Measurements from ENCODE around the gene MORC1.

Gene MORC1

DNA sequence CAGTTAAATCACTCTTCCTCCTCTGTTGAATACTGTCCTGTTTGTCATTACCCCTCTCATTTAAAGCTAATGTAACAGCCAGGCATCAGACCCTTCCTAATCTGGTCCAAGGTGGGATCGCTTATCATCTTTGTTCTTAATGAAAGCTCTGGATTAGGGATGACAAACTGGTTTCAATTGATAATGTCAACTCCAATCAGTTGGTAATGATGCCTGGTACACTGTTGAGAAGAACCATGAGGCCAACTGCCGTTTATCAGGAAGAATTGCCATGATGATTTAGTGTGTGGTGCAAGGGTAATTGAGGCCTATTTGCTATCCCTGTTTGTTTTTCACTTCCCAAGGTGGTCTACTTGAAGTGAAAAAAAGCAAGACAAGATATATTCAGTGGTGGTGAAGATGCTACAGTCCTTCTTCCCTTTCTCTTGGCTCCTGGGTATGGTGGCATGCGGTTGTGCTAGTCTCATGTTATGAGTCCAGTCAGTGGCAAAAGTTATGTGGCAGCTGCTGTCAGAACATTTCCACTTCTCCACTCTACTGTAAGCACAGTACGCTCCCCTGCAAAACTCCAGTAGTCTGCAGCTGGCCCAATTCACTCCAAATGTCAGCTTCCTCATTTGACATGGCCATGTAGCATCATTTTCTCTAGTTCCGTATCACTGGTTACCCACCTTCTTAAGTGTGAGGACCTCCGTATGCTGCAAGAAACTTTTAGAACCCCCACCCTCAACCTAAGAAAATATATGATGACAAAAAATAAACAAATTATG is 72.5 kb downstream of the MORC1 start:
- no peak overlapping the region for H3K9ac ChIP-seq (ENCODE audit: low read depth in 1 of 2, low read length in 2 of 2)
- H3K27ac ChIP-seq (ENCODE audit: low read depth, low read length): no peak overlapping the region
- H3K36me3 ChIP-seq (ENCODE audit: control insufficient read depth in 1 of 2, insufficient read depth in 2 of 2, low read length in 2 of 2): no peaks in the 10 kb centered on the region
- H3K4me1 ChIP-seq (ENCODE audit: control insufficient read depth in 1 of 2, insufficient read depth in 2 of 2, low read length in 2 of 2): no peaks in the 10 kb centered on the region
- H3K9me3 ChIP-seq (ENCODE audit: control insufficient read depth in 1 of 2, low read length in 2 of 2): no peaks in the 10 kb centered on the region
- no peaks in the 10 kb centered on the region for H3K27me3 ChIP-seq (ENCODE audit: control insufficient read depth in 1 of 2, insufficient read depth in 2 of 2, low read length in 2 of 2)
- H3K4me3 ChIP-seq (ENCODE audit: low read depth in 1 of 2, low read length in 2 of 2): no peak overlapping the region

DNA sequence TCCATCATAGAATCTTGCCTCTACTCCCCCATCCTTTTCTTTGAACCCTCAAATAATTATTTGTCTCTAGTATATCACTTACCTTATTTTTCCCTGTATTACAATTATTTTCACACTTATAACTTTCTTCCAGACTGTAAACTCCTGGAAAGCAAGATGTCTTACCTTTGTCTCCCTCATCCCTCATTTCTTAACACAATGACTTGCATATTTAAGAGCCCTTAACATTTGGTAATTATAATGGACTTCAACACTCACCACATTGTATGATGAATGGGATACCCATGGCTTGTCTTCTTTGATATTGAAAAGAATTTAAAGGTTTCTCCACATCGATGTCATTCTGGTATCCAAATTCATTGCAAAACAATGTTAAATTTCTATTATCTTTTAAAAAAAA is 82.9 kb downstream of the MORC1 start:
- Histone ChIP-seq H3K27ac (ENCODE audit: low read depth, low read length) (no peak overlapping the region), H3K36me3 (ENCODE audit: control insufficient read depth in 1 of 2, insufficient read depth in 2 of 2, low read length in 2 of 2) (no peaks in the 10 kb centered on the region), H3K4me3 (ENCODE audit: low read depth in 1 of 2, low read length in 2 of 2) (no peak overlapping the region), H3K9me3 (ENCODE audit: control insufficient read depth in 1 of 2, low read length in 2 of 2) (no peaks in the 10 kb centered on the region), H3K9ac (ENCODE audit: low read depth in 1 of 2, low read length in 2 of 2) (no peak overlapping the region), H3K4me1 (ENCODE audit: control insufficient read depth in 1 of 2, insufficient read depth in 2 of 2, low read length in 2 of 2) (no peaks in the 10 kb centered on the region), H3K27me3 (ENCODE audit: control insufficient read depth in 1 of 2, insufficient read depth in 2 of 2, low read length in 2 of 2) (no peaks in the 10 kb centered on the region)

DNA sequence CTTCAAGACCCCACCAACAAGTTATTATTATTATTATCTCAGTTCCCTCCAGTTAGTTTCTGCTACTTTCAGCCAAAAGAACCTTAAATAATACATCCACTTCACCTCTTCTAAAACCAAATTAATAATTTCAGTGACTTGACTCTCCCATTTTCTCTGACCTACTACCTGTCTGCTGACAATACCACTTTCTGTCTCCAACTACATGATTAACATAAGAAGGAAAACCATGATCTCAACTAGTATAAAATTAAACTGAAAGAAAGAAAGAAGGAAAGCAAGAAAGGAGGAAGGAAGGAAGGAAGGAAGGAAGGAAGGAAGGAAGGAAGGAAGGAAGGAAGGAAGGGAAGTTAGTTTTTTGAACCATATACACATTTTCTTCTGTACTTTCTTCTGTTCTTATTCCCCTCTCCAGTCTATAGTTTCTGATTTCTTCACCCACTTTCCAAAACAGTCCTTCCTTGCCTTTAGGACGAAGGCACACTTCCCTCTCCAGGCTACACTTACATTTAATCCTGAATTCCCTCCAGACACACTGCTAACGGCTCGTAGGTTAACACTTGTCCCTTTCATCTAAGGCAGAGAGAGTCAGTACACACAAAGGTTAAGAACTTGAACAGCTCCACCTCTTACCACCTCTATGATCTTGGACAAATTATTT is 84.8 kb downstream of the MORC1 start:
- no peak overlapping the region for H3K4me3 ChIP-seq (ENCODE audit: low read depth in 1 of 2, low read length in 2 of 2)
- no peak overlapping the region for H3K9ac ChIP-seq (ENCODE audit: low read depth in 1 of 2, low read length in 2 of 2)
- no peaks in the 10 kb centered on the region for H3K9me3 ChIP-seq (ENCODE audit: control insufficient read depth in 1 of 2, low read length in 2 of 2)
- no peak overlapping the region for H3K27ac ChIP-seq (ENCODE audit: low read depth, low read length)
- no peaks in the 10 kb centered on the region for H3K4me1 ChIP-seq (ENCODE audit: control insufficient read depth in 1 of 2, insufficient read depth in 2 of 2, low read length in 2 of 2)
- no peaks in the 10 kb centered on the region for H3K27me3 ChIP-seq (ENCODE audit: control insufficient read depth in 1 of 2, insufficient read depth in 2 of 2, low read length in 2 of 2)
- no peaks in the 10 kb centered on the region for H3K36me3 ChIP-seq (ENCODE audit: control insufficient read depth in 1 of 2, insufficient read depth in 2 of 2, low read length in 2 of 2)

DNA sequence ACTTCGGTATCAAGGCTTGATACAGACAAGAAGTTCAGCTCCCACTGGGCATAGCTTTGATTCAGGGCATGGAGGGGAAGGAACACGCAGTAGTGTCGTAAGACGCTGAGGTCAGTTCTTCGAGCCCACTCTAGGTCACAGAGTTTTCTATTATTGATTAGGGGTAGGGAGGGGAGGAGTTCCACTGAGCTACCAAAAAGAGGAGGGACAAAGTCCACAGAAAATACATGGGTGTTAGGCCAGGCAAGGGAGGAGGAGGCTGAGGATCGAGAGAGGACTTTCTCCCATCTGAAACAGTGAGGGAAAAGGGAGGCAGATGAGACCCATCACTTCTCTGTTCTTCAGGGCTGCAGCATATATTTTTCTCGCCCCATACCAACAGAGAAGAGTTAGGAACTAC is 89.2 kb downstream of the MORC1 start:
- Histone ChIP-seq H3K36me3 (ENCODE audit: control insufficient read depth in 1 of 2, insufficient read depth in 2 of 2, low read length in 2 of 2) (no peaks in the 10 kb centered on the region), H3K9ac (ENCODE audit: low read depth in 1 of 2, low read length in 2 of 2) (no peak overlapping the region), H3K4me1 (ENCODE audit: control insufficient read depth in 1 of 2, insufficient read depth in 2 of 2, low read length in 2 of 2) (no peaks in the 10 kb centered on the region), H3K4me3 (ENCODE audit: low read depth in 1 of 2, low read length in 2 of 2) (no peak overlapping the region), H3K27me3 (ENCODE audit: control insufficient read depth in 1 of 2, insufficient read depth in 2 of 2, low read length in 2 of 2) (no peaks in the 10 kb centered on the region), H3K27ac (ENCODE audit: low read depth, low read length) (no peak overlapping the region), H3K9me3 (ENCODE audit: control insufficient read depth in 1 of 2, low read length in 2 of 2) (no peaks in the 10 kb centered on the region)

DNA sequence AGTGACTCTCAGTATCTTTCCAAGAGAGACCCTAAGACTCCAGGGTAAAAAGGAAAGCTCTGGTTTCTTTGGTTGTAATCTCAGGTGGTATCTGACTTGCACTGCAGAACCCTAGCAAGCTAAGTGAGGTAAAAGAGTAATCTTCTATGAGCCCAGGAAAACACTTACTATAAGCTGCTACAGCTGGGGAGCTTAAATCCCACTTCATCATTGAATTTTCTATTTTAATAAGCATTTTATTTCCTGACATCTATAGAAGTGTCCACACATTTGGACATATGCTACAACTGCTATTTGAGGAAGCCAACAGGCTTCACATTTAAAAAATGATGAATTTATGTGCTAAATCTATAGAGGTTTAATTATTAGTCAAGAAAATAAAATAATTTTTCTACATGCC is 91.1 kb downstream of the MORC1 start:
- H3K9me3 ChIP-seq (ENCODE audit: control insufficient read depth in 1 of 2, low read length in 2 of 2): no peaks in the 10 kb centered on the region
- H3K27me3 ChIP-seq (ENCODE audit: control insufficient read depth in 1 of 2, insufficient read depth in 2 of 2, low read length in 2 of 2): no peaks in the 10 kb centered on the region
- H3K4me3 ChIP-seq (ENCODE audit: low read depth in 1 of 2, low read length in 2 of 2): no peak overlapping the region
- H3K27ac ChIP-seq (ENCODE audit: low read depth, low read length): no peak overlapping the region
- no peak overlapping the region for H3K9ac ChIP-seq (ENCODE audit: low read depth in 1 of 2, low read length in 2 of 2)
- H3K36me3 ChIP-seq (ENCODE audit: control insufficient read depth in 1 of 2, insufficient read depth in 2 of 2, low read length in 2 of 2): no peaks in the 10 kb centered on the region
- no peaks in the 10 kb centered on the region for H3K4me1 ChIP-seq (ENCODE audit: control insufficient read depth in 1 of 2, insufficient read depth in 2 of 2, low read length in 2 of 2)

DNA sequence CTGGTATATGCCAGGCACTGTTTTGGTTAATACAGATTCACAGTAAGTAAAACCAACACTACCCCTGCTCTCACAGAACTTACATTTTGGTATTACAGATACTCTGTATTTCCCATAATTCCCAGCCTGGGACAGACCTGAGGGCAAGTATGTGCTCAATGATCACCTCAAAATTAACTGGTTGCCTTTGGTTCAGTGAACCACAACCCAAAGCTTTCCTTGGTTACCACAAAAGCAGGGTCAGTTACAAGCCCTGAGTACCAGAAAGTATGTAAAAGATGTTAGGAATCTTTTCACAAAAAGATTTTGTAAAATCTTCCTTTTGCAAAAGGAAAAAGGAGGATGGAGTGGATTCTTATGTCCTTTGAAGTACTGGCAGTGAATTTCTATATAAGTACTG is 92.0 kb downstream of the MORC1 start:
- Histone ChIP-seq H3K36me3 (ENCODE audit: control insufficient read depth in 1 of 2, insufficient read depth in 2 of 2, low read length in 2 of 2) (no peaks in the 10 kb centered on the region), H3K27me3 (ENCODE audit: control insufficient read depth in 1 of 2, insufficient read depth in 2 of 2, low read length in 2 of 2) (no peaks in the 10 kb centered on the region), H3K4me1 (ENCODE audit: control insufficient read depth in 1 of 2, insufficient read depth in 2 of 2, low read length in 2 of 2) (no peaks in the 10 kb centered on the region), H3K27ac (ENCODE audit: low read depth, low read length) (no peak overlapping the region), H3K9me3 (ENCODE audit: control insufficient read depth in 1 of 2, low read length in 2 of 2) (no peaks in the 10 kb centered on the region), H3K4me3 (ENCODE audit: low read depth in 1 of 2, low read length in 2 of 2) (no peak overlapping the region), H3K9ac (ENCODE audit: low read depth in 1 of 2, low read length in 2 of 2) (no peak overlapping the region)

DNA sequence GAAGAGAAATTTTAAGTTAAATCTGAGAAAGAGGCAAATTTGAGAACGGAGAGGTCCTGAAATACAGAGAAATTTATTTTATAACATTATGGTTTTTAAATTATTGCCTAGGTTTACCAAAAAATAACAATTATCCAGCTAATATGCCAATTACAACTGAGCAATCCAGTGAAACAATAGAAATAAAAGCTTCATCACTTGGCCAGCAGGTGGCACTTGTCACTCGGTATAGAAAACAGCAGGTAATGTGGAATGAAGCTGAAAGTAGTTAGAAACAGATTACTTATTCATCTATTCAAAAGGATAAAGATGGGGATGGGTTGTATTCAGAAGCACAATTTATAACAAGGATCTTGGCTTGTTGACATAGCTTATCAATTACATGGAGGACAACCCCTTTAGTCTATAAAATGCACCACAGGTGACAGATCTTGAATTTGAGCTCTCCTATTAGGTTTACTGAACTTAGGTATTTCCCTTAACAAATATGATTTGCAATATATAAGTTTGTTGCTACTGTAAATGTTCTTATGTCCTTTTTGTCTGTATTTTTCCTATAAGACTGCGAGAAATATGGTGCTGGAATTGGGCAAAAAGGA is 94.2 kb downstream of the MORC1 start:
- Histone ChIP-seq H3K9me3 (ENCODE audit: control insufficient read depth in 1 of 2, low read length in 2 of 2) (no peaks in the 10 kb centered on the region), H3K36me3 (ENCODE audit: control insufficient read depth in 1 of 2, insufficient read depth in 2 of 2, low read length in 2 of 2) (no peaks in the 10 kb centered on the region), H3K4me1 (ENCODE audit: control insufficient read depth in 1 of 2, insufficient read depth in 2 of 2, low read length in 2 of 2) (no peaks in the 10 kb centered on the region), H3K27me3 (ENCODE audit: control insufficient read depth in 1 of 2, insufficient read depth in 2 of 2, low read length in 2 of 2) (no peaks in the 10 kb centered on the region), H3K27ac (ENCODE audit: low read depth, low read length) (no peak overlapping the region), H3K9ac (ENCODE audit: low read depth in 1 of 2, low read length in 2 of 2) (no peak overlapping the region), H3K4me3 (ENCODE audit: low read depth in 1 of 2, low read length in 2 of 2) (no peak overlapping the region)

DNA sequence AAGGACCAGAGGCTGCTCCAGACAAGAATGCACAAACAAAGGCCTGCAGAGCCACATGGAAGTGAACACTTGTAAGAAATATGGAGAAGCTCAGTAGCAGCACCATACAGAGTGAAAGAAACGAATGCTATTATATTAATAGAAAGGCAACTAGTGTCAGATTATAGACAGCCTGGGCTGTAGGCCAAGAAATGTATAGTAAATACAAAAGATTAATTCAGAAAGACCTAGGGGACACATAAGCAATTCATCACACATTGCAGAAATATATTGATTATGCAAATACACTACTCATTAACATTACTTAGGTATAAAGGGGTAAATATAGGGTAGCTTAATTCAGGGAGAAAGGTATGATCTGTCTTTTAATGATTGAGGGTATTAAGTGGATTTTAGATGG is 94.8 kb downstream of the MORC1 start:
- Histone ChIP-seq H3K36me3 (ENCODE audit: control insufficient read depth in 1 of 2, insufficient read depth in 2 of 2, low read length in 2 of 2) (no peaks in the 10 kb centered on the region), H3K4me3 (ENCODE audit: low read depth in 1 of 2, low read length in 2 of 2) (no peak overlapping the region), H3K4me1 (ENCODE audit: control insufficient read depth in 1 of 2, insufficient read depth in 2 of 2, low read length in 2 of 2) (no peaks in the 10 kb centered on the region), H3K9ac (ENCODE audit: low read depth in 1 of 2, low read length in 2 of 2) (no peak overlapping the region), H3K27ac (ENCODE audit: low read depth, low read length) (no peak overlapping the region), H3K9me3 (ENCODE audit: control insufficient read depth in 1 of 2, low read length in 2 of 2) (no peaks in the 10 kb centered on the region), H3K27me3 (ENCODE audit: control insufficient read depth in 1 of 2, insufficient read depth in 2 of 2, low read length in 2 of 2) (no peaks in the 10 kb centered on the region)

DNA sequence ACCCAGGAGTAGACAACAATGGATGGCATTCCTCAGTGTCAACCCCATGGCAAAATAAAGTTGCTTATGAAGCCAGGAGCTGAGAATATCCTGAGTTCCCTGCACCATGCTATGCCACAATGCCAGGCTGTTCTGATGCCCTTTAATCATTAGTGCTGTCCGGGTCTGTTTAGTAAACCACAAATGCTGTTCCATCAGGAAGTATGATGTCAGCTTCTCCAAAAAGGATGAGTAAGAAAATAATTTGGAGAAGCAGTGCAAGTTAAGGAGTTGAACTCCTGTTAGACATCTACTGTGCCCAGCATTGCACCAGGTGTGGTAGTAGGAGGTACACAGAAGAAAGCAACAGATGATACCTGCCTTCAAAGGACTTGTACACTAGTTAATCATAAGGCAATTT is 96.4 kb downstream of the MORC1 start:
- no peak overlapping the region for H3K9ac ChIP-seq (ENCODE audit: low read depth in 1 of 2, low read length in 2 of 2)
- no peaks in the 10 kb centered on the region for H3K36me3 ChIP-seq (ENCODE audit: control insufficient read depth in 1 of 2, insufficient read depth in 2 of 2, low read length in 2 of 2)

DNA sequence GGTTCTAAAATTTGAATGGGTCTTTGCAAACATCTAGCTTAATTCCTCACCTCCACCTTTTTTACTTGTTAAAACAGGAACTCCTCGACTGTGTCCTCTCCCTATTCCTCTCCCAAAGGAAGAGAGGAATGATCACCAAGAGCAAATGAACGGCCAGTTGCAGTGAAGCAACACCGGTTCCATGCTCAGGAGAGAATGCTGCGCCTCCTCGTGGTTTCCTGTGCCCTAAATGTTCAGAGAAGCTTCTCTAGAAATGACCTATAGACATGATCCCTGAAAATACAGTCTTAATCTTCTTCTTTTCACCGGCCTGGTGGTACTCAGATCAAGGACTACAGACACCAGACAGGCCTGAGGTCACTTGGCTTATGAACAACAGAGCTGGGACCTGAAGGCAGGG is 99.1 kb downstream of the MORC1 start:
- H3K9me3 ChIP-seq (ENCODE audit: control insufficient read depth in 1 of 2, low read length in 2 of 2): no peaks in the 10 kb centered on the region
- no peak overlapping the region for H3K4me3 ChIP-seq (ENCODE audit: low read depth in 1 of 2, low read length in 2 of 2)

More for the DNA sequence above, 96.4 kb downstream of the MORC1 start:
- H3K27me3 ChIP-seq (ENCODE audit: control insufficient read depth in 1 of 2, insufficient read depth in 2 of 2, low read length in 2 of 2): no peaks in the 10 kb centered on the region
- H3K27ac ChIP-seq (ENCODE audit: low read depth, low read length): no peak overlapping the region
- no peaks in the 10 kb centered on the region for H3K4me1 ChIP-seq (ENCODE audit: control insufficient read depth in 1 of 2, insufficient read depth in 2 of 2, low read length in 2 of 2)
- H3K9me3 ChIP-seq (ENCODE audit: control insufficient read depth in 1 of 2, low read length in 2 of 2): no peaks in the 10 kb centered on the region
- H3K4me3 ChIP-seq (ENCODE audit: low read depth in 1 of 2, low read length in 2 of 2): no peak overlapping the region

More for the DNA sequence above, 99.1 kb downstream of the MORC1 start:
- H3K27me3 ChIP-seq (ENCODE audit: control insufficient read depth in 1 of 2, insufficient read depth in 2 of 2, low read length in 2 of 2): no peaks in the 10 kb centered on the region
- no peaks in the 10 kb centered on the region for H3K4me1 ChIP-seq (ENCODE audit: control insufficient read depth in 1 of 2, insufficient read depth in 2 of 2, low read length in 2 of 2)
- H3K9ac ChIP-seq (ENCODE audit: low read depth in 1 of 2, low read length in 2 of 2): no peak overlapping the region
- H3K36me3 ChIP-seq (ENCODE audit: control insufficient read depth in 1 of 2, insufficient read depth in 2 of 2, low read length in 2 of 2): no peaks in the 10 kb centered on the region
- H3K27ac ChIP-seq (ENCODE audit: low read depth, low read length): no peak overlapping the region

Measured in duodenal mucosa (tissue), 2 donors.